Naive thymus-derived CD4-positive, alpha-beta T cell (primary cell): ENCODE results near the gene ANKRD50. TPM values are rescaled to one million over a fixed set of nuclear protein-coding genes. Genes with fewer than 3 reads are reported as not detected.

Experiments used
- ATAC-seq: fragments of 150-1000 bp; cut with Tn5 transposase; 2 replicates; pipeline ENCODE4 v1.10.0; 2021; ENCODE audit warnings: mild to moderate bottlenecking, moderate library complexity
- CTCF ChIA-PET: fragments of 350-600 bp; sonication (Branson Sonifier 250); formaldehyde crosslinking; loops from one replicate; lab custom pipeline; 2021; ENCODE audit warnings: antibody characterized with exemption; lab: Charles Lee
- POLR2A ChIA-PET: fragments of 350-600 bp; sonication (Branson Sonifier 250); formaldehyde crosslinking; loops from one replicate; lab custom pipeline; 2021; ENCODE audit warnings: antibody characterized with exemption, inconsistent platforms; lab: Charles Lee
- DNase-seq, 9 donors: peaks; one replicate each; pipeline versions ENCODE4 v3.0.0 to v3.0.0-alpha.2; 2020 to 2022; ENCODE audit warnings: mixed read lengths in 1 of 9
- H3K27ac ChIP-seq: one replicate; pipeline ENCODE4 v1.7.0; 2013; ENCODE audit warnings: mild to moderate bottlenecking, low read depth, low read length, moderate library complexity
- H3K27me3 ChIP-seq, 2 donors: one replicate each; pipeline ENCODE4 v1.7.0; 2013; ENCODE audit warnings: low read length in 2 of 2, mild to moderate bottlenecking in 2 of 2, moderate library complexity in 2 of 2; ENCODE audit not compliant: control insufficient read depth in 2 of 2, insufficient read depth in 2 of 2
- H3K36me3 ChIP-seq, 3 experiments: 1 replicate in 2 of 3; 2 replicates in 1 of 3; pipeline ENCODE4 v1.7.0; 2013; ENCODE audit warnings: low read length in 3 of 3, mild to moderate bottlenecking in 3 of 3, moderate library complexity in 1 of 3; ENCODE audit not compliant: insufficient read depth in 3 of 3, control insufficient read depth in 2 of 3
- H3K4me1 ChIP-seq, 2 donors: one replicate each; pipeline ENCODE4 v1.7.0; 2013; ENCODE audit warnings: low read length in 2 of 2, mild to moderate bottlenecking in 2 of 2, moderate library complexity in 1 of 2; ENCODE audit not compliant: control insufficient read depth in 2 of 2, insufficient read depth in 2 of 2
- H3K4me3 ChIP-seq: 2 replicates; pipeline ENCODE4 v1.7.0; 2013; ENCODE audit warnings: mild to moderate bottlenecking, low read length
- H3K9me3 ChIP-seq, 3 experiments: 1 replicate in 2 of 3; 2 replicates in 1 of 3; pipeline ENCODE4 v1.7.0; 2013; ENCODE audit warnings: low read length in 3 of 3; ENCODE audit not compliant: control insufficient read depth in 2 of 3
- H3K27ac Mint-ChIP-seq, 9 donors: one replicate each; pipeline ENCODE4 v1.8.0; 2020 to 2022; ENCODE audit warnings: mixed read lengths in 9 of 9, mild to moderate bottlenecking in 8 of 9, moderate library complexity in 5 of 9, inconsistent platforms in 2 of 9
- H3K27me3 Mint-ChIP-seq, 5 donors: one replicate each; pipeline ENCODE4 v1.8.0; 2021 to 2022; ENCODE audit warnings: mixed read lengths in 5 of 5, mild to moderate bottlenecking in 1 of 5
- H3K36me3 Mint-ChIP-seq, 5 donors: one replicate each; pipeline ENCODE4 v1.8.0; 2020 to 2022; ENCODE audit warnings: mixed read lengths in 5 of 5, mild to moderate bottlenecking in 3 of 5, inconsistent platforms in 1 of 5
- H3K4me1 Mint-ChIP-seq, 7 donors: one replicate each; pipeline ENCODE4 v1.8.0; 2020 to 2022; ENCODE audit warnings: mixed read lengths in 7 of 7, mild to moderate bottlenecking in 3 of 7, inconsistent platforms in 1 of 7
- H3K4me3 Mint-ChIP-seq, 10 donors: one replicate each; pipeline ENCODE4 v1.8.0; 2020 to 2022; ENCODE audit warnings: mild to moderate bottlenecking in 10 of 10, mixed read lengths in 10 of 10, moderate library complexity in 6 of 10, inconsistent platforms in 2 of 10
- H3K9me3 Mint-ChIP-seq, 11 donors: one replicate each; pipeline ENCODE4 v1.8.0; 2020 to 2022; ENCODE audit warnings: mixed read lengths in 11 of 11, mild to moderate bottlenecking in 4 of 11, inconsistent platforms in 1 of 11, moderate library complexity in 1 of 11
- intact Hi-C, 2 donors: fragments of 100-400 bp; cut with micrococcal nuclease; formaldehyde crosslinking; loops; one replicate each; pipeline ENCODE4 v1.15.1; 2023
- polyA plus RNA-seq, 2 donors: library from polyadenylated mRNA; unstranded; fragments of 300-500 nt; fragmentation: Illumina TruSeq; gene quantifications; one replicate each; pipeline ENCODE4 v1.2.3, GENCODE V29; 2021
- total RNA-seq, 6 experiments: library from RNA in 5 of 6; stranded (reverse) in 5 of 6; gene quantifications; 1 replicate in 5 of 6; 2 replicates in 1 of 6; pipeline ENCODE4 v1.2.3 and lab custom pipeline; 2021 to 2026

Gene ANKRD50
- total and polyA plus RNA-seq, 7 experiments from 2014 or later = 0.15 to 3.5 (median 0.65) TPM

GRCh38 chr4:124710015-124710741, 2.4 kb downstream of the ANKRD50 start:
- H3K4me1 ChIP-seq = peaks cover 4 to 7% of the 10 kb centered on the region in 2 donors
- intact Hi-C loops = loop anchor here in 1 of 2 donors (5.0 kb wide), 2 partner anchors 1313 to 1788 kb away; partner anchors contain the start of genes NUDT6 and SPRY1
- no peak for DNase-seq
- CTCF ChIA-PET = no interaction called here
- Mint-ChIP-seq H3K4me3 (peak overlapping the region in 2 of 10 donors; percentile 26 to 30), H3K9me3 (no peaks in the 10 kb centered on the region), H3K36me3 (no peaks in the 10 kb centered on the region), H3K27me3 (peaks cover 0 to 20% (median 4%) of the 10 kb centered on the region in 5 donors), H3K27ac (no peak overlapping the region), H3K4me1 (peaks cover 4 to 9% (median 6%) of the 10 kb centered on the region in 7 donors)
- H3K27ac ChIP-seq = no peak overlapping the region
- no peaks in the 10 kb centered on the region for H3K9me3 ChIP-seq
- POLR2A ChIA-PET = no interaction called here
- no peak overlapping the region for H3K4me3 ChIP-seq
- H3K27me3 ChIP-seq = no peaks in the 10 kb centered on the region
- no peaks in the 10 kb centered on the region for H3K36me3 ChIP-seq
- ATAC-seq = no peak

GRCh38 chr4:124708517-124709300, 3.8 kb downstream of the ANKRD50 start:
- H3K4me1 Mint-ChIP-seq = peaks cover 4 to 9% (median 6%) of the 10 kb centered on the region in 7 donors
- H3K9me3 ChIP-seq = no peaks in the 10 kb centered on the region
- no peak overlapping the region for H3K4me3 Mint-ChIP-seq
- no peak overlapping the region for H3K27ac Mint-ChIP-seq
- CTCF ChIA-PET = no interaction called here
- DNase-seq (no peak), ATAC-seq (no peak)
- peaks cover 0 to 19% (median 4%) of the 10 kb centered on the region in 5 donors for H3K27me3 Mint-ChIP-seq
- no peaks in the 10 kb centered on the region for H3K36me3 Mint-ChIP-seq
- no peak overlapping the region for H3K27ac ChIP-seq
- peaks cover 4 to 7% of the 10 kb centered on the region in 2 donors for H3K4me1 ChIP-seq
- H3K4me3 ChIP-seq = no peak overlapping the region
- H3K9me3 Mint-ChIP-seq = no peaks in the 10 kb centered on the region
- intact Hi-C loops = no loop called here
- POLR2A ChIA-PET = interaction anchor here (0.8 kb wide), 1 partner anchor 14 kb away, joined by 4 read pairs; no protein-coding TSS in a partner anchor
- H3K27me3 ChIP-seq = no peaks in the 10 kb centered on the region
- H3K36me3 ChIP-seq = no peaks in the 10 kb centered on the region

GRCh38 chr4:124705393-124705792, 7.1 kb downstream of the ANKRD50 start:
- Mint-ChIP-seq H3K9me3 (peaks cover 0 to 2% (median 0%) of the 10 kb centered on the region in 11 donors), H3K4me1 (peaks cover 0 to 7% (median 0%) of the 10 kb centered on the region in 7 donors)
- ATAC-seq = no peak

GRCh38 chr4:124703154-124703553, 9.4 kb downstream of the ANKRD50 start:
- CTCF ChIA-PET = no interaction called here
- no peaks in the 10 kb centered on the region for H3K4me1 ChIP-seq
- intact Hi-C loops = no loop called here
- Mint-ChIP-seq H3K4me1 (peaks cover 0 to 6% (median 0%) of the 10 kb centered on the region in 7 donors), H3K27me3 (peaks cover 0 to 8% (median 0%) of the 10 kb centered on the region in 5 donors), H3K4me3 (no peak overlapping the region), H3K9me3 (peaks cover 0 to 2% (median 0%) of the 10 kb centered on the region in 11 donors), H3K36me3 (no peaks in the 10 kb centered on the region), H3K27ac (no peak overlapping the region)
- H3K36me3 ChIP-seq = no peaks in the 10 kb centered on the region
- H3K27ac ChIP-seq = no peak overlapping the region
- no peaks in the 10 kb centered on the region for H3K9me3 ChIP-seq
- ATAC-seq (peak; percentile 54), DNase-seq (no peak)
- H3K27me3 ChIP-seq = no peaks in the 10 kb centered on the region
- POLR2A ChIA-PET = no interaction called here
- no peak overlapping the region for H3K4me3 ChIP-seq

More at GRCh38 chr4:124705393-124705792, 7.1 kb downstream of the ANKRD50 start:
- H3K4me3 ChIP-seq = no peak overlapping the region
- no peaks in the 10 kb centered on the region for H3K36me3 Mint-ChIP-seq
- CTCF ChIA-PET = no interaction called here
- H3K27ac Mint-ChIP-seq = no peak overlapping the region
- H3K4me3 Mint-ChIP-seq = no peak overlapping the region
- peaks cover 0 to 11% (median 0%) of the 10 kb centered on the region in 5 donors for H3K27me3 Mint-ChIP-seq
- no peaks in the 10 kb centered on the region for H3K4me1 ChIP-seq
- no peaks in the 10 kb centered on the region for H3K27me3 ChIP-seq
- no peaks in the 10 kb centered on the region for H3K9me3 ChIP-seq
- H3K36me3 ChIP-seq = no peaks in the 10 kb centered on the region
- DNase-seq = no peak
- POLR2A ChIA-PET = no interaction called here
- intact Hi-C loops = no loop called here
- H3K27ac ChIP-seq = no peak overlapping the region

DNA sequence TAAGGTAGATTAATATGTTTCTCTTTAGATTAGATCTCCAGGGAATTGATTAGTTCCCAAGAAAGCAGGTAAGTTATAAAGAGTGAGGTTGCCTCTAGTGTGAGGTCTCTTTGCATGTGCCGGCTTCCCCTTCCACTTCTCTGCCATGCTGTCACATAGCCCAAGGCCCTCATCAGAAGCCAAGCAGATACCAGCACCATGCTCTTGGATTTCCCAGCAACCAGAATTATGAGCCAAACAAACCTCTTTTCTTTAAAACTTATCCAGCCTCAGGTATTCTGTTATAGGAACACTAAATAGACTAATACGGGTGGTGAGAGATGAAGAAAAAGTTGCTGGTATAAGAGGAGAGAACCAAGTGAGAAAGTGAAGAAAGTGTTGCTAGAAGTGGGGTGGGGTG, 15.1 kb downstream of the ANKRD50 start:
- Mint-ChIP-seq H3K4me3 (no peak overlapping the region), H3K27me3 (peaks cover 0 to 8% (median 4%) of the 10 kb centered on the region in 5 donors), H3K27ac (no peak overlapping the region), H3K9me3 (peaks cover 0 to 10% (median 2%) of the 10 kb centered on the region in 11 donors), H3K4me1 (peaks cover 0 to 1% (median 0%) of the 10 kb centered on the region in 7 donors), H3K36me3 (no peaks in the 10 kb centered on the region)
- Histone ChIP-seq H3K4me3 (no peak overlapping the region), H3K27ac (no peak overlapping the region), H3K36me3 (no peaks in the 10 kb centered on the region), H3K9me3 (no peaks in the 10 kb centered on the region), H3K27me3 (no peaks in the 10 kb centered on the region), H3K4me1 (no peaks in the 10 kb centered on the region)
- ATAC-seq = no peak
- no peak for DNase-seq
- POLR2A ChIA-PET = no interaction called here
- intact Hi-C loops = no loop called here
- CTCF ChIA-PET = no interaction called here

GRCh38 chr4:124696182-124696581, 16.4 kb downstream of the ANKRD50 start:
- peaks cover 0 to 1% (median 0%) of the 10 kb centered on the region in 7 donors for H3K4me1 Mint-ChIP-seq
- ChIA-PET CTCF (no interaction called here), POLR2A (no interaction called here)
- H3K27ac Mint-ChIP-seq = no peak overlapping the region
- no peaks in the 10 kb centered on the region for H3K36me3 Mint-ChIP-seq
- Histone ChIP-seq H3K36me3 (no peaks in the 10 kb centered on the region), H3K9me3 (no peaks in the 10 kb centered on the region), H3K27ac (no peak overlapping the region), H3K4me1 (no peaks in the 10 kb centered on the region), H3K4me3 (no peak overlapping the region), H3K27me3 (no peaks in the 10 kb centered on the region)
- no peak for DNase-seq
- peaks cover 0 to 10% (median 2%) of the 10 kb centered on the region in 11 donors for H3K9me3 Mint-ChIP-seq
- no peak for ATAC-seq
- peaks cover 0 to 8% (median 4%) of the 10 kb centered on the region in 5 donors for H3K27me3 Mint-ChIP-seq
- H3K4me3 Mint-ChIP-seq = no peak overlapping the region
- intact Hi-C loops = no loop called here
